ENCODE measurements around the gene ACSM2B.
"Not testable (repeated sequence)": the region's sequence is repeated elsewhere in the genome, so short reads cannot be mapped to it uniquely, and the experiment has no call there.

DNA sequence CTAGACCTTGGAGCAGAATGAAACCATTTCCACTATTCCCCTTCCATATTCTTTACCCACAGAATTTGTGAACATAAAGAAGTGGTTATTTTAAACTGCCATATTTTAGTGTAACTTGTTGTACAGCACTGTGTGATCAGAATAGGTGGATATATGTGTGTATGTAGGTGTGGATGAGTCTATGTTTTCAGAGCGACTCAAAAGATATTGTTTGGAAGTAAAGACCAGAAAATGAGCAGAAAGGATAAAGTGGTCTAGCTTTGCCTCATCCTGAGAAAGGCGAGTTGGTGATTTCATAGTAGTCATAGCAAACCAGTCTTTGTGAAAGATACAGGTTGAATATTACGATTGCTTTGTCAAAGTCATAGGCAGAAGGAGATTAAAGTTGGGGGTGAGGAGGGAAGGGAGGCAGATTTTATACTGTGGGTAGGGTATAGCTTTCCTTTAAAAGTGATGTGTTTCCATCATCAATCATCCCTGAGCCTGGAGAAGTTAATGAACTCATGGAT, 43.8 kb downstream of the ACSM2B start:
- TF ChIP-seq, protein P1, sequence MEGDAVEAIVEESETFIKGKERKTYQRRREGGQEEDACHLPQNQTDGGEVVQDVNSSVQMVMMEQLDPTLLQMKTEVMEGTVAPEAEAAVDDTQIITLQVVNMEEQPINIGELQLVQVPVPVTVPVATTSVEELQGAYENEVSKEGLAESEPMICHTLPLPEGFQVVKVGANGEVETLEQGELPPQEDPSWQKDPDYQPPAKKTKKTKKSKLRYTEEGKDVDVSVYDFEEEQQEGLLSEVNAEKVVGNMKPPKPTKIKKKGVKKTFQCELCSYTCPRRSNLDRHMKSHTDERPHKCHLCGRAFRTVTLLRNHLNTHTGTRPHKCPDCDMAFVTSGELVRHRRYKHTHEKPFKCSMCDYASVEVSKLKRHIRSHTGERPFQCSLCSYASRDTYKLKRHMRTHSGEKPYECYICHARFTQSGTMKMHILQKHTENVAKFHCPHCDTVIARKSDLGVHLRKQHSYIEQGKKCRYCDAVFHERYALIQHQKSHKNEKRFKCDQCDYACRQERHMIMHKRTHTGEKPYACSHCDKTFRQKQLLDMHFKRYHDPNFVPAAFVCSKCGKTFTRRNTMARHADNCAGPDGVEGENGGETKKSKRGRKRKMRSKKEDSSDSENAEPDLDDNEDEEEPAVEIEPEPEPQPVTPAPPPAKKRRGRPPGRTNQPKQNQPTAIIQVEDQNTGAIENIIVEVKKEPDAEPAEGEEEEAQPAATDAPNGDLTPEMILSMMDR (IDR thresholded peaks at IDR 0.05; ENCODE audit: low read length), result not testable (repeated sequence)
- not testable (repeated sequence) for TF ChIP-seq EZH2 (optimal IDR thresholded peaks at IDR 0.05; ENCODE audit: low read depth, low read length)

Data from MM.1S (cell line).